NCI-H128 (cell line): Measurements from ENCODE around the gene PEX11B.
"Not testable (repeated sequence)": the region's sequence is repeated elsewhere in the genome, so short reads cannot be mapped to it uniquely, and the experiment has no call there.

Source experiments
- DNase-seq: peaks from one replicate; lab custom pipeline; 2025; ENCODE audit not compliant: unreplicated experiment; lab: John Stamatoyannopoulos, UW

PEX11B gene

DNA sequence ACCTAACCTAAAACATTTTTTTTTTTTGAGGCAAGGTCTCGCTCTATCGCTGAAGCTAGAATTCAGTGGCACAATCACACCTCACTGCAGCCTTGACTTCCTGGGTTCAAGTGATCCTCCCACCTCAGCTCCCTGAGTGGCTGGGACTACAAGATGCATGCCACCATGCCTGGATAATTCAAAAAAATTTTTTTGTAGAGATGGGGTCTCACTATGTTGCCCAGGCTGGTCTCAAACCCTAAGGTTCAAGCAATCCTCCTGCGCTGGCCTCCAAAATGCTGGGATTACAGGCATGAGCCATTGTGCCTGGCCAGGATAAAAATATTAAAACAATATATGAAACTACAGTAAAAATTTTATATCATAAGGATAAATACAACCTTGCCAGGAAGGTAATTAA is 34.4 kb upstream of the PEX11B start:
- no peak for DNase-seq

DNA sequence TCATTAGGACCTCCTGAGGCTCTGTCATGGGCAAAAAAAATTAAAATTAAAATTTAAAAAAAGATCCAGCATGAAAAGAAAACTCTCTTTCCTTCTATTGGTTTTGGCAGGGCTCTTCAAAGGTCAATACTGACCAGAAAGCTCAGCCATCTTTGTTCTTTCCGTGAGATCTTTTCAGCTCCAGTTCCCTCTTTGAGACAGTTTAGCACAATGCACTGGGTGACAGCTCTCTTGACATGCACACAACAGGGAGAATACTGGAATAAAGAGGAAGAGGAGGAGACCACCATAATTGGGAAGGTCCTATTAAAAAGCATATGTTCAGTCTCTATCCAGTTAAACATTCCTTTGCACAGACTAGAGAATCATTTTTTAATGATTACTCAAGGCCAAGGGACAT is 33.0 kb upstream of the PEX11B start:
- no peak for DNase-seq

- DNase-seq, result no peak
These were observed 30.7 kb upstream of the PEX11B start for GRCh38 chr1:145949219-145949618.

- DNase-seq, result no peak
These were observed 29.0 kb upstream of the PEX11B start for GRCh38 chr1:145947551-145947950.

DNA sequence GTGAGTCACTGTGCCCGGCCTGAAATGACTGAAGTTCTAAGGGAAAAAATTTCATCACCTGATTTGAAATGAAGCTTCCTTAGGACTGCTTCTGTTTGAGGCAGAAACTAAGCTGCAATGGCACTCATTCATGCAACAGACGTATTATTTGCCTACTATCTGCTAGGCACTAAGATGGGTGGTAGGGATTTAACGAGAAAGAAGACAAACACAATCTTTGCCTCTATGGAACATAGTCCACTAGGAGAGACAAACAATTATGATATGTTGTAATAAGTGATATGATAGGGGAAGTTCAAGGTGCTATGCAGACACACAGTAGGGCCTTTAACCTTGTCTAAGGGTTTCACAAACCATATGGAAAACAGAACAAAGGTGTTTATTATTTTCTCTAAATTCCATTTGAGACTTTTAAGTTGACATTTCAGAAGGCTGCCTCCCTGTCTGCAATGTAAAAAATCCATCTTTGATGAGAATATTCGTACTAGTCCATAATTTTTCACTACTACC is 28.0 kb upstream of the PEX11B start:
- no peak for DNase-seq

DNA sequence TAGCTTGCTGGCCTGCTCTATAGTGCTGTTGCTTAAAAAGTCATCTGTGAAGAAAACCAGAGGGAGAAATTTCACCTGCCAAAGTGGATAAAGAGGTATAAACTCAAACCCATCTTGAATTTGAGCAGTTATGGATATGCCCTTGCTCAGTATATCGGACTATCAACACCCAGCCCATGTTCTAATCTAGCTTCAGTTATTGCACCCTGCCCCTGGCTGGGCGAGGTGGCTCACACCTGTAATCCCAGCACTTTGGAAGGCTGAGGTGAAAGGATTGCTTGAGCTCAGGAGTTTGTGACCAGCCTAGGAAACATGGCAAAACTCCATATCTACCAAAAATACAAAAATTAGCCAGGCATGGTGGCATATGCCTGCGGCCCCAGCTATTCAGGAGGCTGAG is 26.0 kb upstream of the PEX11B start:
- no peak for DNase-seq

DNA sequence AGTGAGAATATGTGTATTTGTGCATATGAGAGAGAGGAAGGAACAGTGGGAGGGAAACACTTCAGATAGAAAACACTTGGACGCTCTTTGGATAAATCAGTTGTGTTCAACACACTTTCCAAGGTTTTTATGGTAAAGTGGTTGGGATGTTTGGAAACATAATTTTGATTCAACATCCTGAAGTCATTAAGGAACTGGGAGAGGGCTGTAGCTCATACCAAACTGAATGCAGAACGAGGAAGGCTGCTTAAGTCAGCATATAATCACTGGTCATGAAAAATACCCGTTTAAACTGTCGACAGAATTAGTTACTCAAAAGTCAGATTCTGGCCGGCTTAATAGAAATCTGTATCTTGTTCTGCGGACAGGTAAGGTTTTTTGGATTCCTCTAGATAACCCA is 24.4 kb upstream of the PEX11B start:
- no peak for DNase-seq

- DNase-seq, result no peak
These were observed 23.9 kb upstream of the PEX11B start for GRCh38 chr1:145942405-145942804.

DNA sequence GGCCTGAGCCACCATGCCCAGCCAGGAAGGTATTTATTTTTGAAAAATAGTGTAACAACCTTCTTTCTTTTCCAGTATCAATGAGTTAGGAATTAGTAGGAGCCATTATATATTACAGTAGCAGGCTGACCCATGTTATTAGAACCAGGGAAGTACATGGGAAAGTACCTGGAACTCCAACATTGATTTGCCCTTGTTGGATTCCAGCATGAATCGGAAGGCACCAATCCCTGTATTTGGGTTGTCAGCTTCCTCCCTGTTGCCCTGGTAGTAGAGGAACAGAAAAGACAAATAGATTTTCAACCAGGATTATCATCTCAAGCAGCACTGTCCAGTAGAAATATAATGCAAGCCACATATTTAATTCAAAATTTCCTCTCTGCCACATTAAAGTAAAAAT is 18.9 kb upstream of the PEX11B start:
- no peak for DNase-seq

GRCh38 chr1:145936247-145936646 is 17.7 kb upstream of the PEX11B start:
- no peak for DNase-seq

GRCh38 chr1:145935708-145936107 is 17.2 kb upstream of the PEX11B start:
- no peak for DNase-seq

DNA sequence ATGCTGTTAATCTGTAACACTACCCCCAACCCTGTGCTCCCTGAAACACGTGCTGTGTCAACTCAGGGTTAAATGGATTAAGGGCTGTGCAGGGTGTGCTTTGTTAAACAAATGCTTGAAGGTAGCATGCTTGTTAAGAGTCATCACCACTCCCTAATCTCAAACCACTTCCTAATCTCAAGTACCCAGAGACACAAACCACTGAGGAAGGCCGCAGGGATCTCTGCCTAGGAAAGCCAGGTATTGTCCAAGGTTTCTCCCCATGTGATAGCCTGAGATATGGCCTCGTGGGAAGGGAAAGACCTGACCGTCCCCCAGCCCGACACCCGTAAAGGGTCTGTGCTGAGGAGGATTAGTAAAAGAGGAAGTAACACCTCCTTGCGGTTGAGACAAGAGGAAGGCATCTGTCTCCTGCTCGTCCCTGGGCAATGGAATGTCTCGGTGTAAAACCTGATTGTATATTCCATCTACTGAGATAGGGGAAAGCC is 14.0 kb upstream of the PEX11B start:
- DNase-seq, result not testable (repeated sequence)

DNA sequence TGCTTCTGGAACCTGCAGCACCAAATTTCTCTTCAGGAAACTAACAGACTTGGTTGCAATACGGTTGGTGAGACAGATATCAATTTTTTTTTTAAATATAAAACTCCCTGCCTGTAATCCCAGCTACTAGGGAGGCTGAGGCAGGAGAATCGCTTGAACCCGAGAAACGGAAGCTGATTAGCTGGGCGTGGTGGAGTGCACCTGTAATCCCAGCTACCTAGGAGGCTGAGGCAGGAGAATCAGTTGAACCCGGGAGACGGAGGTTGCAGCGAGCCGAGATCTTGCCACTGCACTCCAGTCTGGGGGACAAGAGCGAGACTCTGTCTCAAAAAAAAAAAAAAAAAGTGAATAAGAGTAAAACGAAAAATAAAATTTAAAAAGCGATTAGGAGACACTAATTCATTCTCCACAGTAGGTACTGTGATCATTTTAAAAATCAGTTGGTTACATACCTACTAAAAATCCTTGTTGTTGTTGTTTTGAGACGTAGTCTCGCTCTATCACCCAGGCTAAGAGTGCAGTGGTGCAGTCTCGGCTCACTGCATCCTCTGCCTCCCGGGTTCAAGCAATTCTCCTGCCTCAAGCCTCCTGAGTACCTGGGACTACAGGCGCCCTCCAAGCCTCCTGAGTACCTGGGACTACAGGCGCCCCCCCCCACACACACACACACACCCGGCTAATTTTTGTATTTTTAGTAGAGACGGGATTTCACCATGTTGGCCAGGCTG is 9.6 kb upstream of the PEX11B start:
- no peak for DNase-seq

- DNase-seq, result peak; percentile 97
These were observed 8.8 kb upstream of the PEX11B start, which contains the start of gene RBM8A for GRCh38 chr1:145927063-145927886. RBM8A (minus strand) TSS chr1:145927484; CDS start chr1:145927426, 58 bp downstream.

DNA sequence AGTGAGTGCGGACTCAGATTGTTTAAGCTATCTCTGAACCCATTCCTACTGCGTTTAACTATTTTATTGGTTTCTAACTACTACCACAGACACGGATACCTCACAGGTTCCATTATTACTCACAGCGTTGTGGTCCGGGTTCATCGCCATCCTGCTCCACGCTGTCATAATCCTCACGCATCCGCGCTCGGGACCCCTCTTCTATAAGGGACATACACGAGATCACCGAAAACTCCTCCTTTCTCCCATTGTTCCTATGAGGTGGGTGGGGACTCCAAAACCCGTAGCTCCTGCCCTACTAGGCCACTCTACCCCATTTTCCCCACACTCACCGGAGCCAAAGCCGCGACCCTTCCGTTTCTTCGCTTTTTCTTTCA is 8.2 kb upstream of the PEX11B start:
- DNase-seq, result no peak

DNA sequence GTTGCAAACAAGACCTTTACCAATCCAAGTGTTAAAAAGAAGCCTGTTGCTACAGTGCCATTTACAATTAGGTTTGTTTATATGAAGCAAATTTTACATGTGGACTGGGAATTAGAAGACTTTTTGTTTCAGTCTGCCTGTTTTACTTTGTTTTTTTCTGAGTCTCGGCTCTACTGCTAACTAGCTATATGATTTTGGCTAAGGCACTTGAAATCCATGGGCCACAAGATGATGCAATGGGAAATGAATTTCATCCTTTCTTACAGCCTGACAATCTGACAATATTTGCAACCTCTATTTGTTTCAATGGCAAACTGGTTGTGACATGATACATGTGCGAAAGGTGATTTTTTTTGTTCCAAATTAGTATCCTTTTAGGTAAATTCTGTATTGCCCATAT is 3.7 kb upstream of the PEX11B start:
- no peak for DNase-seq

DNA sequence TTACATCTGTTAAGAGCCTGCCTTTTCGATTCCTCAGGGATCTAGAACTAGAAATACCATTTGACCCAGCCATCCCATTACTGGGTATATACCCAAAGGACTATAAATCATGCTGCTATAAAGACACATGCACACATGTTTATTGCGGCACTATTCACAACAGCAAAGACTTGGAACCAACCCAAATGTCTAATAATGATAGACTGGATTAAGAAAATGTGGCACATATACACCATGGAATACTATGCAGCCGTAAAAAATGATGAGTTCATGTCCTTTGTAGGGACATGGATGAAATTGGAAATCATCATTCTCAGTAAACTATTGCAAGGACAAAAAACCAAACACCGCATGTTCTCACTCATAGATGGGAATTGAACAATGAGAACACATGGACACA is 1.8 kb upstream of the PEX11B start:
- not testable (repeated sequence) for DNase-seq

DNA sequence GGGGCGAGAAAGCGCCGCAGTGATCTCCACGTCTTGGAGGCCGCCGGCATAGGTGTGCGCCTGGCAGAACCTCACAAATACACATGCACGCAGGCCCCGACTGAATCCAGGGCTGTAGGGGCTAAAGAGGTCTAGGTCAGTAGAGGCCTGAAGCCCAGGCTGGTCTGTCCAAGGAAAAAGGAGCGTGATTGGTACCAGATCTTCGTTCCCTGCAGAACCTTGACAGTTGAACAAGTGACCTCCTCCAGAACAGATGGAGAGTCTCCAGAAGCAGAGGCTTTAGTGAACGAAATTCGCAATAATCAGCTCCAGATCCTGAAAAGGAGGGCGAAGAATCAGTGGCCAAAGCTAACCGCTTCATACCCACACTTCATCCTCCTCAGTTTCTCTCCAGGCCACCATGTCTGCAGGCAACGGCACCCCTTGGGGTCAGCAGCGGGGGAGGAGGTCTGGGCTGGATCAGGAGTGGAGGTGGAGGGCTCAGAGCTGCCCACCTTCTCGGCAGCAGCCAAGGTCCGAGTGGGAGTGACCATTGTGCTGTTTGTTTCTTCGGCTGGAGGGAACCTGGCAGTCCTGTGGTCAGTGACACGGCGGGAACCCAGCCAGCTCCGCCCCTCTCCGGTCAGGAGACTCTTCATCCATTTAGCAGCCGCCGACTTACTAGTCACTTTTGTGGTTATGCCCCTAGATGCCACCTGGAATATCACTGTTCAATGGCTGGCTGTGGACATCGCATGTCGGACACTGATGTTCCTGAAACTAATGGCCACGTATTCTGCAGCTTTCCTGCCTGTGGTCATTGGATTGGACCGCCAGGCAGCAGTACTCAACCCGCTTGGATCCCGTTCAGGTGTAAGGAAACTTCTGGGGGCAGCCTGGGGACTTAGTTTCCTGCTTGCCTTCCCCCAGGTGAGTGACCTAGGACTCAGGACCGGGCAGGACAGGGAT is 749 bp upstream of the PEX11B start:
- DNase-seq, result no peak

GRCh38 chr1:145917595-145917994 is 922 bp downstream of the PEX11B start:
- DNase-seq, result no peak

DNA sequence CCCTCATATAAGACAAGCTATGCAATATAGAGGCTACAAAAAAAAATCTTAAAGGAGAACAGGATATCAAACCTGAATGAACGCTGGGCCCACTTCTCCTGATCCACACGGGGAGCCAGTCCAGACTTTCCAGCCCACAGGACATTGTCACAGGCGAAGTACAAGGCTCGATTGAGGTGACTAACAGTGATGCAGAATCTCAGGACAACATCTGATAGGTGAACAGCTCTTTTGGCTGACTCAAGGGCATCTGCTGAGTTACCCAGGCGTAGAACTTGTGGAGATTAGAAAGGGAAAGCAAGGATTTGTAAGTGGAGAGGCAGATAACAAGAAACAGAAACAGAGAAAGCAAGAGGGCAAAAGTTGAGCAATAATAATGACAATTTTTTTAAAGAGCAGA is 1.8 kb downstream of the PEX11B start:
- DNase-seq, result no peak

DNA sequence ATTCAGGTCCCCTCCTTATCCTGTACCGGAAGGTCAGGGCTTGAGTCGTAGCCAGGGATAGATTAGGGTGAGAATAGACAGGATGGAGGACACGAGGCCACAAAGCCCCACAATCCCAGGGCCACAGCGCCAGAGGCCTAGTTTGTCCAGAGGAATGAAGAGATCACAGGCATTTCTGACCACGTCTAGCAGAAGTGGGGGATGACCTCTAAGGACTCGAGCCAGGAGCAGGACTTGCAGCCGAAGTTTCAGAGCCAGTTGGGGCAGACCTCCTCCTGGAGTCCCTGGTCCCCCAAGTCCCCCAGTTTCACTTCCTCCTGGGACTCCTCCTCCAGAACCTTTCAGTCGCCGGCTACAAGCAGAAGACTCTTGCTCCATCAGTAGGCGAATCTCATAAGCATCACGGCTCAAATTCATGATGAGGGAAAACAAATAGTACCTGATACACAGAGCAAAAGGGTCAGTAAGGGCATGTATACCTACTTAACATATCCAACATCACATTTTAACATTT is 6.3 kb downstream of the PEX11B start:
- DNase-seq, result no peak
